Suprapubic skin (tissue), 4 donors: ENCODE data around the gene GPBAR1. TPM values are rescaled to one million over a fixed set of nuclear protein-coding genes. Genes with fewer than 3 reads are reported as not detected.
"Not testable (repeated sequence)": the region's sequence is repeated elsewhere in the genome, so short reads cannot be mapped to it uniquely, and the experiment has no call there.

Experiments
- DNase-seq, 2 donors: peaks; one replicate each; pipeline ENCODE4 v3.0.0-alpha.2; 2019; ENCODE audit warnings: low spot score in 2 of 2
- H3K27ac ChIP-seq: fragments of 200-600 bp; sonication (generic); one replicate; pipeline ENCODE4 v1.5.1; 2019
- H3K27me3 ChIP-seq: fragments of 200-600 bp; sonication (generic); one replicate; pipeline ENCODE4 v1.5.1; 2019
- H3K36me3 ChIP-seq: fragments of 200-600 bp; sonication (generic); one replicate; pipeline ENCODE4 v1.5.1; 2019
- H3K4me1 ChIP-seq: fragments of 200-600 bp; sonication (generic); one replicate; pipeline ENCODE4 v1.5.1; 2019
- H3K4me3 ChIP-seq: fragments of 200-600 bp; sonication (generic); one replicate; pipeline ENCODE4 v1.5.1; 2019; ENCODE audit warnings: mild to moderate bottlenecking
- H3K9me3 ChIP-seq: fragments of 200-600 bp; sonication (generic); one replicate; pipeline ENCODE4 v1.5.1; 2019
- EP300 ChIP-seq: sonication (generic); formaldehyde crosslinking; IDR thresholded peaks from one replicate; pipeline ENCODE4 v1.6.1; 2017; ENCODE audit warnings: antibody characterized with exemption
- POLR2A ChIP-seq, 2 donors: fragments of 450-650 bp; IDR thresholded peaks; one replicate each; pipeline ENCODE4 v1.6.1; 2017; ENCODE audit warnings: antibody characterized with exemption in 2 of 2, mild to moderate bottlenecking in 2 of 2, moderate library complexity in 2 of 2
- POLR2AphosphoS5 ChIP-seq, 3 donors: sonication (generic); formaldehyde crosslinking; IDR thresholded peaks; one replicate each; pipeline ENCODE4 v1.6.1; 2017; ENCODE audit warnings: antibody characterized with exemption in 3 of 3
- WGBS: methylation state at CpG from one replicate; pipeline ENCODE4 v1.1.5; 2018; 5-methylcytosine and 5-hydroxymethylcytosine counted together
- total RNA-seq, 4 donors: library from RNA; depleted of rRNA; stranded (reverse); fragments of >200 nt; gene quantifications; one replicate each; pipeline ENCODE4 v1.1.0, GENCODE V29; 2016
- TF ChIP-seq, protein P1 (sequence below), 2 donors: fragments of 200-600 bp in 1 of 2; fragments of 450-650 bp in 1 of 2; sonication (generic) in 1 of 2; IDR thresholded peaks; one replicate each; pipeline ENCODE4 v1.5.1; 2016 to 2019; ENCODE audit warnings: antibody characterized with exemption in 2 of 2, mild to moderate bottlenecking in 1 of 2, moderate library complexity in 1 of 2

Gene GPBAR1
- total RNA-seq, 4 donors from 2014 or later = 0.98 to 2.0 (median 1.6) TPM; not detected in 1

DNA sequence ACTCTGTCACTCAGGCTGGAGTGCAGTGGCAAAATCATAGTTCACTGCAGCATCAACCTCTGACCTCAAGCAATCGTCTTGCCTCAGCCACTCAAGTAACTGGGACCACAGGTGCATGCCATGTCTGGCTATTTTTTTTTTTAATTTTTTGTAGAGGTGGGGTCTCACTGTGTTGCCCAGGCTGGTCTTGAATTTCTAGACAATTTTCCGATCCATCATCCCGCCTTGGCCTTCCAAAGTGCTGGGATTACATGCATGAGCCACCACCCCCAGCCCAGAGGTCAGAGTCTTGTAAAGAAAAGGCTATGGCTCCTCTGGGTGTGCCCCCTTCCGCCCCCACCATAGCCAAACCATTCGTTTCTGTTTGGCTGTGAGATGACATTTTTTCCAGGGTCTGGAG lies 44.6 kb downstream of the GPBAR1 start:
- peaks cover 6% of the 10 kb centered on the region for H3K4me1 ChIP-seq
- no peak for DNase-seq
- TF ChIP-seq, protein P1, sequence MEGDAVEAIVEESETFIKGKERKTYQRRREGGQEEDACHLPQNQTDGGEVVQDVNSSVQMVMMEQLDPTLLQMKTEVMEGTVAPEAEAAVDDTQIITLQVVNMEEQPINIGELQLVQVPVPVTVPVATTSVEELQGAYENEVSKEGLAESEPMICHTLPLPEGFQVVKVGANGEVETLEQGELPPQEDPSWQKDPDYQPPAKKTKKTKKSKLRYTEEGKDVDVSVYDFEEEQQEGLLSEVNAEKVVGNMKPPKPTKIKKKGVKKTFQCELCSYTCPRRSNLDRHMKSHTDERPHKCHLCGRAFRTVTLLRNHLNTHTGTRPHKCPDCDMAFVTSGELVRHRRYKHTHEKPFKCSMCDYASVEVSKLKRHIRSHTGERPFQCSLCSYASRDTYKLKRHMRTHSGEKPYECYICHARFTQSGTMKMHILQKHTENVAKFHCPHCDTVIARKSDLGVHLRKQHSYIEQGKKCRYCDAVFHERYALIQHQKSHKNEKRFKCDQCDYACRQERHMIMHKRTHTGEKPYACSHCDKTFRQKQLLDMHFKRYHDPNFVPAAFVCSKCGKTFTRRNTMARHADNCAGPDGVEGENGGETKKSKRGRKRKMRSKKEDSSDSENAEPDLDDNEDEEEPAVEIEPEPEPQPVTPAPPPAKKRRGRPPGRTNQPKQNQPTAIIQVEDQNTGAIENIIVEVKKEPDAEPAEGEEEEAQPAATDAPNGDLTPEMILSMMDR (IDR thresholded peaks at IDR 0.05) = no peak
- TF ChIP-seq EP300 (no peak), POLR2A (IDR thresholded peaks at IDR 0.05) (no peak), POLR2AphosphoS5 (IDR thresholded peaks at IDR 0.05) (no peak)
- no peak overlapping the region for H3K27ac ChIP-seq
- H3K36me3 ChIP-seq = no peaks in the 10 kb centered on the region
- WGBS = 76% methylated on average over 5 of the region's 5 CpGs
- H3K27me3 ChIP-seq = no peaks in the 10 kb centered on the region
- H3K9me3 ChIP-seq = no peaks in the 10 kb centered on the region
- no peak overlapping the region for H3K4me3 ChIP-seq

DNA sequence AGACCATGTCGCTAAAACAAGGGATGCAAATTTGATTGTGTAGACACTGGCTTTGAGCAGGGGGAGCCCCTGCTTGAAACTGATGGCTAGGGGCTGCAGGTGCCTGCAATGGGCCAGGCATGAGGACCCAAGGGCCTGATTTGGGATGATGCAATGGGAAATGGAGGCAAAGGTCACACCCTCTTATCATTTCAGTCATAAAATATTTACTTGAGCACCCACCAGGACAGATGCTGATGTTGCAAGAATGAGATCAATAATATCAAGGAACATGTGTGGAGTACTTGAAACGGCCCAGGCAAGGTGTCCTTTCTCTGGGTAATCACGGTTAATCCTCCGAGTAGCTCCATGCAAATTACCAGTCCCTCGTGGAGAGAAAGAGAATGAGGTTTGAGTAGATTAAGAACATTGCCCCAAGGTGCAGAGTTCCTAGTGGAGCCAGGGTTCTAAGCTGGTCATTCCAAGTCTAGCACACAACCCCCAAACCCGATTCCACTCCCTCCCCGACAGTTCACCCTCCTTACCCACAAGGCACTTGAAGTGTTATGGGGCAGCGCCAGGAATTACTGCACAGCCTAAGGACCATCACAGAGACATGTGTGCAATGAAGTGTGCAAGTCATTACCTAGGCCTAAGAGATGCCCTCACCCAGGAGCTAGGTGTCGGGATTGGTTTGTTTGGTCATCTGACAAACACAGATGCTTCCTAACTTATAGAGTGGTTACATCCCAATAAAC lies 45.5 kb downstream of the GPBAR1 start:
- Histone ChIP-seq H3K27ac (no peak overlapping the region), H3K36me3 (no peaks in the 10 kb centered on the region), H3K4me1 (peaks cover 2% of the 10 kb centered on the region), H3K9me3 (no peaks in the 10 kb centered on the region), H3K4me3 (no peak overlapping the region), H3K27me3 (no peaks in the 10 kb centered on the region)
- no peak for DNase-seq
- WGBS = 90% methylated on average over 9 of the region's 9 CpGs
- TF ChIP-seq EP300 = no peak
- TF ChIP-seq, protein P1 (IDR thresholded peaks at IDR 0.05) = no peak
- TF ChIP-seq POLR2A (IDR thresholded peaks at IDR 0.05) = no peak
- TF ChIP-seq POLR2AphosphoS5 (IDR thresholded peaks at IDR 0.05) = no peak

DNA sequence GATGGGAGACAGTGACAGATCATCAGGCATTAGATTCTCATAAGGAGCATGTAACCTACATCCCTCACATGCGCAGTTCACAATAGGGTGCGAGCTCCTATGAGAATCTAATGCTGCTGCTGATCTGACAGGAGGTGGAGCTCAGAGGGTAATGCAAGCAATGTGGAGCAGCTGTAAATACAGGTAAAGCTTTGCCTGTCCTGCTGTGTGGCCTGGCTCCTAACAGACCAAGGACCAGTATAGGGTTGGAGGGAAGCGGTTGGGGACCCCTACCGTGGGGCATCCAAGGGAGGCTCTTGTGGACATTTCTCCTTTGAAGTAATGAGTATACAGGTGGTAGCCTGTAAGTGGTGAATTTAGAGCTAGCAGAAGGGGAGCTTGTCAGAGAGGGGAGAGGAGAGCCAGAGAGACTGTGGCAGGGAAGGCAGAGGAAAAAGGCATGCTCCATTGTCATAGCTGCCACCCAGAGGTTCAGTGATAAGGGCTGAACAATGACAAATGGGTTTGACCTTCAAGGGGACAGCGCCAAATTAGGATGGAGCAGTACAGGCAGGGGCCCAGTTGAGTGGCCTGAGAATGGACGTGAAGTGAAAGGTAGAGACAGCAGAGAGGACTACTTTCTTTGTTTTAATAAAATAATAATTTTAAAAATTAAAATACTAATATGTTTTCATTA lies 46.7 kb downstream of the GPBAR1 start:
- Histone ChIP-seq H3K27me3 (no peaks in the 10 kb centered on the region), H3K36me3 (no peaks in the 10 kb centered on the region), H3K9me3 (no peaks in the 10 kb centered on the region), H3K27ac (no peak overlapping the region), H3K4me3 (no peak overlapping the region), H3K4me1 (no peaks in the 10 kb centered on the region)
- no peak for DNase-seq
- WGBS = 87% methylated on average over 6 of the region's 6 CpGs
- TF ChIP-seq POLR2A (IDR thresholded peaks at IDR 0.05) = no peak
- TF ChIP-seq, protein P1 (IDR thresholded peaks at IDR 0.05) = no peak
- TF ChIP-seq EP300 = no peak
- no peak for TF ChIP-seq POLR2AphosphoS5 (IDR thresholded peaks at IDR 0.05)

DNA sequence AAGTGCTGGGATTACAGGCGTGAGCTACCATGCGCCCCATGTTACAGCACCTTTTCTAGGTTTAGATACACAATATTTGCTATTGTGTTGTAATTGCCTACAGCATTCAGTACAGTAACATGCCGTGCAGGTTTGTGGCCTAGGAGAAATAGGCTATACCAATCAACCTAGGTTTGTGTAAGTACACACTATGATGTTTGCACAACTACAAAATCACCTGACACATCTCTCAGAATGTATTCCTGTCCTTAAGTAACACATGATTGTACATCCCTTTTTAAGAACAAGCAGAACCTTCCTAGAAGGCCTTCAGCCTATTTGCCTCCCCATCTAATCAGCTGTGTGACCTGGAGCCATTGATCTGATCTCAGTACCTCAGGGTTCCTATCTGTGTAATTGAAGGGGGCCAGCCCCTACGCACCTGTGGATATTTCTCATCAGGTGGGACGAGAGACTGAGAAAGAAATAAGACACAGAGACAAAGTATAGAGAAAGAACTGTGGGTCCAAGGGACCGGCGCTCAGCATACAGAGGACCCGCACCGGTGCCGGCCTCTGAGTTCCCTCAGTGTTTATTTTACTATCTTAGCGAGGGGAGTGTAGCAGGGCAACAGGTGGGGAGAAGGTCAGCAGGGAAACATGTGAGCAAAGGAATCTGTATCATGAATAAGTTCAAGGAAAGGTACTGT lies 50.2 kb downstream of the GPBAR1 start:
- Histone ChIP-seq H3K27ac (no peak overlapping the region), H3K4me3 (no peak overlapping the region), H3K9me3 (no peaks in the 10 kb centered on the region), H3K4me1 (peaks cover 6% of the 10 kb centered on the region), H3K36me3 (no peaks in the 10 kb centered on the region), H3K27me3 (no peaks in the 10 kb centered on the region)
- TF ChIP-seq EP300 (no peak), POLR2AphosphoS5 (IDR thresholded peaks at IDR 0.05) (no peak), POLR2A (IDR thresholded peaks at IDR 0.05) (no peak)
- TF ChIP-seq, protein P1 (IDR thresholded peaks at IDR 0.05) = no peak
- 87% methylated on average over 11 of the region's 11 CpGs for WGBS
- no peak for DNase-seq

DNA sequence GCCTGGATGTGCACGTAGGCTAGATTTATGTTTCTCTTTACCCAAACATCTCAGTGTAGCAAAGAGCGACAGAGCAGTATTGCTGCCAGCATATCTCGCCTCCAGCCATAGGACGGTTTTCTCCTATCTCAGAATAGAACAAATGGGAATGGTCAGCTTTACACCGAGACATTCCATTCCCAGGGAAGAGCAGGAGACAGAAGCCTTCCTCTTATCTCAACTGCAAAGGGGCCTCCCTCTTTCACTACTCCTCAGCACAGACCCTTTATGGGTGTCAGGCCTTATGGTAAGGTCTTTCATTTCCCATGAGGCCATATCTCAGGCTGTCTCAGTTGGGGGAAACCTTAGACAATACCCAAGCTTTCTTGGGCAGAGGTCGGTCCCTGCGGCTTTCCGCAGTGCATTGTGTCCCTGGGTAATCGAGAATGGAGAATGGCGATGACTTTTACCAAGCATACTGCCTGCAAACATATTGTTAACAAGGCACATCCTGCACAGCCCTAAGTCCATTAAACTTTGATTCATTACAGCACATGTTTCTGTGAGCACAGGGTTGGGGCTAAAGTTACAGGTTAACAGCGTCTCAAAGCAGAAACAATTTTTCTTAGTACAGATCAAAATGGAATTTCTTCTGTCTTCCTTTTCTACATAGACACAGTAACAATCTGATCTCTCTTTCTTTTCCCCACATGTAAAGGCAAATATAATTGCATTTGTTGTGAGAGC lies 50.9 kb downstream of the GPBAR1 start:
- WGBS = 82% methylated on average over 11 of the region's 11 CpGs
- H3K4me1 ChIP-seq, H3K4me3 ChIP-seq, H3K27ac ChIP-seq, H3K27me3 ChIP-seq, DNase-seq, H3K36me3 ChIP-seq, H3K9me3 ChIP-seq: not testable (repeated sequence)
